HG02981 (cell line): ENCODE measurements around the gene KNCN.

Source experiments
- ATAC-seq: cut with Tn5 transposase; IDR thresholded peaks from one replicate; pipeline ENCODE4 v1.9.1; 2021; ENCODE audit warnings: mild to moderate bottlenecking, moderate library complexity; ENCODE audit not compliant: unreplicated experiment

KNCN gene

DNA sequence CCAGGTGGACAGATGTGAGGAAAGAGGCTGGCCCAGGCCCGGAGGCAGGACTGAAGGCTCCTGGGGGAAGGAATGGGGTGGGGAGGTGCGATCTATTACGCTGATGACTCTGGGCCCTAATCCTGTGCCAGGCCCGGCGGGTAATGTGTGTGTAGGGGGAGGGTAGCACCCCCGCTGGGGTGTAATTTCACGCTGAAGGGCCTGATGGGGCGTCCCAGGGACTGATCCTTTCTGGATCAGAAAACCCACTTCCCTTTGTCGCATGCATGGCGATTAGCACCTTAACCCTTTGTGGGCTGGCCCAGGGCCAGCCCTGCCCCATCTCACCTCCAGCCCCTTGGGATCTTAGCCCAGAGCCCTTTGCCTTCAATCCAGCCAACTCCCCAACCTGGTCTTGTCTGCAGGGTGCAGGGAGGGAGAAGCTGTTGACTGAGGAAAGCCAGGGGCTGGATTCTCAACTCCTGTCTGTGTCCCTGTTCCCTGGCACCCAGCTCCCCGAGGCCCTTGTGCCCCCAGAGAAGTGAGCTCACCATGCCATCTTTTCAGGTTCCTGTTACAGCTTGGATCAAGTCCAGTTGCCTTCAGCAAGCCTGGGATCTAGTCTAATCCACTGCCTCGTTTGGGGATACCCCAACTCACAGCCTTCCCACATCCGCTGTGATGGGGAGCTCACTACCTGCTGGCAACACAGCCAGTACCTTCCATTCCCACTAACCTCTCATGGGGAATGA lies 26.0 kb downstream of the KNCN start:
- ATAC-seq = no peak

DNA sequence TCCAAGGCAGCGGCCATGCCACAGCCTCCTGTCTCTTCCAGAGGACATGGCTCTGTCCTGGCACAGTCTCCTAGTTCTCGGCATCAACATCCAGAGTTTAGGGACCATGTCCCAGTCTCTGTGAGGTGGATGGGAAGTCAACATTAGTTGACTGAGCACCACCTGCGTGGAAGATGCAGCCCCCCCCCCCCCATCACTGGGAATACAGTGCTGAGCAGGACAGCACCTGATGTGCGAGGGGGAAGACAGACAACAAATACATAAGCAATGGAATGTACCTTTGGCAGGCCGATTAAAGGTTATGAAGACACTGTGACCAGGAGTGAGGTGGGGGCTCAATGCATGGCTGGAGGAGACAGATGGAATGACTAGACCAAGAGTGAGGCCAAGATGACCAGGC lies 26.6 kb downstream of the KNCN start:
- no peak for ATAC-seq

DNA sequence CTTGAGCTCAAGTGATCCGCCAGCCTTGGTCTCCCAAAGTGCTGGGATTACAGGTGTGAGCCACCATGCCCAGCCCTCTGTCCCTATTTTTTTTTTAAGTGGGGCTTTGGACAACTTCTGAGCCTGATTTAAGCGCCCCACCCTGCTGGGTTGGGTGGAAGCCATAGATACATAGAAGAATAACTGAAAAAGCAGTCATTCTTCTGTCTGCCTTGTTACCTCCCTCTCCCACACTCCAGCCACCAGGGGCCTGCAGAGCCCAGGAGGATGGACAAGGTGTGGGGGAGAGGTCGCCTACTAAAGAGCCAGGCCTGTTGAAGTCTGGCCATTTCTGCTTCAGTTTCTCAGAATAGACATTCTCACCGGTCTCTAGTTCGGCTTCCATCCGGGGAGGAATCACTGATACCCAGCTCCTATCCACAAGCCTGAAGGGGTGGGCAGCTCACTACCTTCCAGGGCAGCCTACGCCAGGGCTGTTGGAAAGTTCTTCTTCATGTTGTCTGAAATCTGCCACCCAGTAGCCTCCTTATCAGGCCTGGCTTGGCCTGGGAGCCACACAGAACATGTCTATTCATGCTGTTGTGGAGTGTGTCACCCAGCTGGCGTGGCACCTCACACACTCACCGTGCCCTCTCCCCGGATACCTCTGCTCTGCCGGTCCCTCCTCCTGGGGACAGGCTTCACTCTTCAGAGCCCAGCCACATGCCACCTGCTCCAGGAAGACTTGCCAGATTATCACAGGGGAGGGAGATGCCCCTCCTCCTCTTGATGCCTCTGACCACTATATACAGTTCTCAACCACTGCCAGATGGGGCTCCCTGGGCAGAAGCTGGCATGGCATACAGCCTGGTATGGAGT lies 27.7 kb downstream of the KNCN start:
- ATAC-seq = no peak

DNA sequence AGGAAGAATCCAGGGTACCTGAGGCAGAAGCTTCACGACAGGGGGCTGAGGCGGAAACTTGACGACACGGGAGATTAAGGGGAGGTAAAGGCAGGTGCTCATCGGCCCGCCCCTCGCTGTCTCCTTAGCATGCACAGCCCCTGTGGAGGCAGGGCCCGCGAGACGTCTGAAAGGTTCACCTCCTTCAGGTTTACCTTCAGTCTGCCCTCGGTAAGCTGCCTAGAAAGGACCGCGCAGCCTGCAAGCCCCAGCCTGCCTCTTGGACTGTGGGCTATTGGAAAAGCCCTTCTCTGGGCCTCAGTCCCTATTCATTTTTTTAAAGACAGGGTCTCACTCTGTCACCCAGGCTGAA lies 28.5 kb downstream of the KNCN start:
- ATAC-seq = no peak

DNA sequence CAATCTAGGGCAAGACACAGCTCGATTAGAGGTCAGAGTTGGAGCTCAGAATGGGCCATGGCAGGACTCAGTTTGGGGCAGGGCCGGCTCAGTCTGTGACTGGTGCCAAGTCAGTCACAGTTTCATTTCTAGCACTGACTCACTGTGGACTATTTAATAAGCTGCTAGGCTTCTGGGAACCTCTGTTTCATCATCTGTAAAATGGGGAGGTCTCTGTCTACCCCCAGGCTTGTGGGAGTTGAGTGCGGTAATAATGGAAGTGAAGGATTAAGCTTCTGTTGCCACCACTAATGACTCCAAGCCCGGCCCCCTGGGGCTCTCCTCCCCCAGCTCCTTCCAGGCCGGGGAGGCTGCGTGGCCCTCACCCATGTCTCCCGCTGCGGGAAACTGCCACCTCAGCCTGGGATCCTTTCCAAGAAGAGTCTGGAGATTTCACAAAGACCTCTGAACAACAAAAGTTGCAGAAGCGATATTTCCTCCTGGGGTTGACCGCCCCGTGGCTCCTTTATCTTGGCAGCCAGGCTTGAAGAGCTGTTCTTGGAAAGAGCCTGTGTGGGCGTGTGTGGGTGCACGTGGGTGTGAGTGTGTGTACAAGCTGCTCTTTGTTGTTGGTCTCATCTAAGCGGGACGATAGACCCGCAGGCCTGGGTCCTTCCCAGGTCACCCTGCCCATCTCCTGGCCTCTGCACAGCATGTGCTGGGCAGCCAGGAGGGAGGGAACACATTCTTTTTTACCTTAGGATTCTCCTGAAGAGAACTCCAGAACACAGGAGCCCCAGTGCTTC lies 29.1 kb downstream of the KNCN start:
- no peak for ATAC-seq

DNA sequence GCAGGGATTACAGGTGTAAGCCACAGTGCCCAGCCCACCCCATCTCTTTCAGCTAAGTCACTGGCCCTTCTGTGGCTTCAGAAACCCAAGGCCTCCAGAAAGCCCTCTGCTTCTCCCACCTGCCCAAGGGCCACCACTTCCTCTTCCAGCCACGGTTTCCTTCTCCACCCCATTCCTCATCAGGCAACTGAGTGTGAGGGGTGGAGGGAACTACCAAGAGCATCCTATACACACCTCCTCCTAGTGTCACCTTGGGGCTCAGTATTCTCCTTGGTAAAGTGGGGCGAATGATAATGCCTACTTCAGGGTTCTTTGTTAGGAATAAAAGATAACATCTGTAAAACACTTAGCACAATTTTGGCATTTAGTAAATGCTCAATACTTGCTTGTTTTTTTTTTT lies 30.0 kb downstream of the KNCN start:
- no peak for ATAC-seq

DNA sequence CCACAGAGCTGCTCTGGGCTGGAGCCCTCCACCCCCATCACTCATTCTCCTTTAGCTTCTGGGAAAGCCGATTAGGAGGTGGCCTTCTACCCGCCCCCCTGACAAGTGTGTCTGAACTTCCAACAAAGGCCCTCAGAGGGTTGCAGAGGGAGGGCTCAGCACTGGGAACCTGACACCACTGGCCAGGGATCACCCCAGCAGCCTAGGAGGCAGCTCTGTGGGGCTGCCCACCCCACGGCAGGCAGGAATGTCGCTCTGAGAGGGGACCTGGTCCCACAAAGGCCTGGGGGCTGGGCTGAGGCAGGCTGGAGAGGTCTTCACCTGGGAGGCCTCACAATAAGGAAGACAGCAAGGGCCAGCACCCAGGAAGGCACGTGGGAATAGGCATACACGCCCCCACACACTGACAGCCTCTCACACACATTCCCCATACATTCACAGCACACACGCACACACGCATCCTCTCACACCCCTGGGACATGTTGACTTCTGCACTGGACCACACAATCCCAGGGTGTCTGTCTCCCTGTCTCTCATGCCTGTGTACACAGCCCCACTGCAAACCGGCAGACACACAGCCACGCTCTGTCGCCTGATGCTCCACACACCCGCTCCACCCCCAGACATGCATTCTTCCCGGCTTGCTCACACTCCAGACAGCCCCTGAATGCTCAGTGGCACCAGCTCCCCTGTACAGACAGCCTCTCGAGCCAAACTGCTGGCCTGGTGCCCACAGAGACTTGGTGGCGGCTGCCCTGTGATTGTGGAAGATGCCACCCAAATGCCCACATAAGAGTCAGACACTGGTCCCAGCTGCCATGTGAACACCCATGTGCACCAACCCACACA lies 31.2 kb downstream of the KNCN start:
- no peak for ATAC-seq

DNA sequence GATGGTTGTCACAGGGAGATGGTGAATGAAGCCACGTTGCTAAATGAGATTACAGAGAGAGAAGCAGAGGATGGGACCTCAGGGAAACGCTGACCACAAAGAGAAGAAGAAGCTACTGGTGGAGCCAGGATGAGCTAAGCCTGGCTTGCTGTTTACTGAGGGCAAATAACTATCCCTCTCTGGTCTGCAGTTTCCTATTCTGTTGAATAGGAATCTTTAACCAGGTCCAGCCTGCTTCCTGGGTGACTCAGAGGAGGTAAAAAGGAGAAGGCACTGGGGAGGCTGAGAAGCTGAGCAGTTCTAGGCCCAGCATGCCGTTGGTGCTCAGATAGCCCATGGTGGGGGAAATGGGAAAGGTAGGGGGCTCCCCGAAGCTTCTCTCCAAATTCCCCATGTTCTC lies 32.2 kb downstream of the KNCN start:
- no peak for ATAC-seq

DNA sequence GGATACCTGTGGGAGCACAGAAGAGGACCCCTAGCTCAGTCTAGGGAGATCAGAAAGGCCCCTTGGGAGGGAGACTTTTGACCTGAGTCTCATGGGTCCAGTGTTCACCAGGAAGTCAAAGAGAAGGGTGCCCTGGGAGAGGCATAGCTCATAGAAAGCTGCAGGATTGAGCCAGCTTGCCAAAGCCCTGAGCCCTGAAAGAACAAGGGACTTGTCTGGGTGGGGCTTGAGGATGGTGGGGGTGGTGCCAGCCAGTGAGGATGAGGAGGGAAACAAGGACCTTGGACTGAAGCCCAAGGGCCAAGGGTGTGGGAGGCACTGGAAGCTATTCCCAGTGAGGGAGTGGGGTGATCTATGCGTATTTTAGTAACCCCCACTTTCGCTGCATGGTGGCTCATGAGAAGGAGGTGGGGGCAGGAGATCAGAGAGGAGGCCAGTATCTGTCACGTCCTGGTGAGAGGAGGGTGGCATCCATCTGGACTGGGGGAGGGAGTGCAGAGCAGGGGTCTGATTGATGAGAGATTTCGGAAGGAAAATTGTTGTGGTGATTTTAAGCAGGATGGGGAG lies 33.4 kb downstream of the KNCN start:
- no peak for ATAC-seq

DNA sequence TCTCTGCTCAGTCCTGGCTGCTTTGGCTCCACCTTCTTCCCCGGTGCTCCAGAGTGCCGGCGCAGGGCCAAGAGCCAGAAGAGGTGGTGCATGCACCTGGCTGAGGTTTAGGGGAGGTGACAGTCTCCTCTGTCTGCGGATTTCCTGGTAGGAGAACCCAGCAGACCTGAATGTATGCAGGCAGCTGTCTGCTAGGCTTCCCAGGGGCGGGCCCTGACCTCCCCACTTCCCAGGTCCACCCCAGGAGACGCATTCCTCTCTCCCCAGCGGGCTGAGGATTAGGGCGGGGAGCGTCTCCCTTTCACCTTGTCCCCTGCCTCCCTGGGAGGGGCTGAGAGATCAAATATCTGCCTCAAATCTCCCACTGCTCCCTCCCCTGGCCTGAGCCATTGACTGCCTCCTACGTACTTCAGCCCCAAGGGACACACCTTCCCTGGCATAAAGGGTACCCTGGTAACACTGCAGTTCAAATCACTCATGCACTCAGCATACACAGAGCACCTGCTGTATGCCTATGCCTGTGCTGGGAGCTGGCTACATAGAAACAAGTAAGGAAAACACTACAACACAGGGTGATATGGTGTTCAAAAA lies 34.3 kb downstream of the KNCN start:
- no peak for ATAC-seq

DNA sequence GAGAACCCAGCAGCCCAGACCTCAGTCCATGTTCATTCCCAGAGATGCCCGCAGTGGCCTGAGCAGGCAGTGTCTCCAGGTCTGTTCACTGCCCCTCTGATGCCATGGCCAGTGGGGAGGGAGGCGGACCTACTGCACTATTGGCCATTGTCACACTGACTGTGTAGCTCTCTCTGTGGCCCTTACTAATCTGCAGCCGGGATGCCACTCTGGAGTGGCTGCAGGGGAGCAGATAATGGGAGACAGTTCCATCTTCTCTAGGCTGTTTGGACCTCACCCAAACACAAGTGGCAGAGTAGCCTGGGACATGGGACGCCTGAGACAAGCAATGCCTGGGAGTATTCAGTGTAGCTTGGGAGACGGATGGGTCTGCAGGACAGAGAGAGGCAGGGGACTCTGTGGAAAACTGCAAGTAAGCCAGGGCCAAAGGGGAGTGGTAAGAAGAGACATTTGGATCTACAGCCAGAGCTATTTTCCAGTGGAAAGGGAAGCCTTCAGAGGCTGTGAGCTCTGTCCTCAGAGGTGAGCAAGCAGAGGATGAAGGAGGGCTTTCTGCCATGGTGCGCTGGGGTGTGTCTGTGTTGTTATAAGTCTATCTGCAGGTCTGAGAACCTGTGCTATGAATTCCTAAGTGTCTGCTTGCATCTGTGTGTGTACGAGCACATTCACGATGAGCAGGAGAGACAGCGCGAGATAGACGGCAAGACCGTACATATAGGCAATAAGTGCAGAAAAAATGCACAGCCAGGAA lies 35.1 kb downstream of the KNCN start:
- no peak for ATAC-seq

DNA sequence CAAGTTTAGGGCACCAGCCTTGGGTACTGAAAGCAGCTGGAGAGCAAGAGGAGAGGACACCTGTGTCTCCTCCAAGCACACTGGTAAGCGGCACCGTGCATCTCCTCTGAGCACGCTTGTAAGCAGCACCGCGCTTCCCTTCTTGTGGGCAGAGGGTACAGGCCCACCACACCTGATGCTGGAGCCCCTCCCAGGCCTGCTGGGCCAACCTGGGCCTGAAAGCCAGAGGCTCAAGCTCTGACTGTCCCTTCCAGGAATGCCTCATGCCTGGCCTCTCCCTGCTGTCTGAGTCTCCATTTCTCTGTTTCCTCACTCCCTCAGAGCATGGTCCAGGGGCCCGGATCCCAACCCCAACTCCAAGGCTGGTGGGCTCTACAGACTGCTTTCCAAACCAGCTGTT lies 35.9 kb downstream of the KNCN start:
- ATAC-seq = no peak

DNA sequence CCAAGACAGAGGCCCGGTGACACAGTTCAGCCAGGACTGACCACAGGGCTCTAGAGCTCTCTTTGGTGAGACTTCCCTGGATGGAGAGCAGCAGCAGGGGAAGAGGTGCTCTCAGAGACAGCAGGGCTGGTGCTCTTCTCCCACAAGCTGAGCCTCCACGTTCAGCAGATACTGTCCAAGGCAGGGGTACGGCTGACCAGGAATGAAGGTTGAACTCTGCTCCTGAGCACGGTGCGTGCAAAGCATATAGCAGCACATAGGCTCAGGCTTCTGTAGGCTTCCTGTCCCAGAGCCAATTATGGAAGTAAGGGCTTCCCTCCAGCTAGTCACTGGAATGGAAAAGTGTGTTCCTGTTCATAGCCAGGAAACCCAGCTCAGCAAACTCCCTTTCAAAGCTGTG lies 37.9 kb downstream of the KNCN start:
- ATAC-seq = no peak

DNA sequence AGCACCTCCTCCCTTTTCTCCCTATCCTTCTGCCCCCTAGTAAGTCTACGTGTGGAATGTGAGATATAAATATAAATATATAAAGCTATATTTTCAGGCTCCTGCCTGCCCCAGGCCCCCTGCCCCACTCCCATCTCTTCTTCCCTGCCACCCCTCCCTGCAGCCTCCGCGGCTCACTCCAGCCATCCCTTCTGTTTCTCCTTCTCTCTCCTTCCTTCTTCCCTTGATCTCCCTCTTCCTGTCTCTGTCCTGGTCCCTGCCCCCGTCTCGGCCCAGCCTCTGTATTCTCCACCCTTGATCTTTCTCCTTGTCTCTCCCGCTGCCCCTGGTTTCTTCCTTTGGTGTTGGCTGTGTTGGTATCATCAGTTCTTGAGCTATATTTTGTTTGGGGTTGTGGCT lies 38.7 kb downstream of the KNCN start:
- ATAC-seq = no peak

DNA sequence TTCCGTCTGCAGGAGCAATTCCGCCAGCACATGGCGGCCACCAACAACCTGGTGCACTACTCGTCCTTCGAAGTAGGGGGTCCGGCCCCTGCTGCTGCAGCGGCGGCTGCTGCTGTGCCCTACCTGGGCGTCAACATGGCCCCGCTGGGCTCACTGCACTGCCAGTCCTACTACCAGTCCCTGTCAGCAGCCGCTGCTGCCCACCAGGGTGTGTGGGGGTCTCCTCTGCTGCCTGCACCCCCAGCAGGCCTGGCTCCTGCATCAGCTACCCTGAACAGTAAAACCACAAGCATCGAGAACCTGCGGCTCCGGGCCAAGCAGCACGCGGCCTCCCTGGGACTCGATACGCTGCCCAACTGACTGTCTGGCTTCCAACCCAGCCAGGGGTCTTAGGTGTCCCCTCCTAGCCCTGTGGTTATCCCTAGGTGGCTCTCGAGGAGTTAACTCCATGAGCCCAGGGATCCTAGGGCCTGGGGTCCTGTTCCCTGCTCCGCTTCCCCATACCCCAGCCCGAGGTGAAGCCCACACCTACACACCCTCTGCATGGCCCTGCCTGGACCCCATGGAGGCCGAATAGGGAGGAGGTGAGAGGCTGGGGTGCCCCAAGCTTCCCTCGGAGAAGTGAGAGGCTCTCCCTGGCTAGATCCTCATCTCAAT lies 39.2 kb downstream of the KNCN start:
- no peak for ATAC-seq

DNA sequence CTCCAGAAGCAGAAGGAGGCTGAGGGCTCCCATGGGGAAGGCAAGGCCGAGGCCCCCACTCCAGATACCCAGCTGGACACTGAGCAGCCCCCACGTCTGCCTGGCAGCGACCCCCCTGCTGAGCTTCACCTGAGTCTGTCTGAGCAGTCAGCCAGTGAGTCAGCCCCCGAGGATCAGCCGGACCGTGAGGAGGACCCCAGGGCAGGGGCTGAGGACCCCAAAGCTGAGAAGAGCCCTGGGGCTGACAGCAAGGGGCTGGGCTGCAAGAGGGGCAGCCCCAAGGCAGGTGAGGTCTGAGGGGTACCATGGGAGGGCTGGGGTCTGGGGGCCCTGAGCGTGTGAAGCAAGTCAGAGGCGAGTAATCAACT lies 40.5 kb downstream of the KNCN start:
- no peak for ATAC-seq

DNA sequence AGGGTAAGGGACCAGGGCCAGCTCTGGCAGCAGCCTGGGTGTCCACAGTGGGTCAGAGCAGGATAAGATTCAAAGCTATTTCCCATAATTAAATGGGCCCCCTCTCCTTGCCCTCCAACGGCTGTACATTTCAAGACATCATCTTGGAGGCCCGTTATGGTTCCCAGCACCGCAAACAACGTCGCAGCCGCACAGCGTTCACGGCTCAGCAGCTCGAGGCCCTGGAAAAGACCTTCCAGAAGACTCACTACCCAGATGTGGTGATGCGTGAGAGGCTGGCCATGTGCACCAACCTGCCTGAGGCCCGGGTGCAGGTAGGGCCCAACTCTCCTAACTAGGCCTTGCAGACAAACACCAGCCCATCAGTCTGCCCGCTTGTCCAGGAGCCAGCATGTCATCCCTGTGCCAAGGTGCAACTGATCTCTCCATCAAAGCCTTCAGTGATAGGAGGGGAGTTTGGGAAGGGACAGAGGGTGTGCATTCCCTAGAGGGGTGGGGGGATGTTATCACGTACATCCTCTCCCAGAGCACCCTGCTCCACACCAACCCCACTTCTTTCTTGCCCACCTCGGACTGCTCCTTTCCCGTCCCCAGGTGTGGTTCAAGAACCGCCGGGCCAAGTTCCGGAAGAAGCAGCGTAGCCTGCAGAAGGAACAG lies 41.0 kb downstream of the KNCN start:
- no peak for ATAC-seq

DNA sequence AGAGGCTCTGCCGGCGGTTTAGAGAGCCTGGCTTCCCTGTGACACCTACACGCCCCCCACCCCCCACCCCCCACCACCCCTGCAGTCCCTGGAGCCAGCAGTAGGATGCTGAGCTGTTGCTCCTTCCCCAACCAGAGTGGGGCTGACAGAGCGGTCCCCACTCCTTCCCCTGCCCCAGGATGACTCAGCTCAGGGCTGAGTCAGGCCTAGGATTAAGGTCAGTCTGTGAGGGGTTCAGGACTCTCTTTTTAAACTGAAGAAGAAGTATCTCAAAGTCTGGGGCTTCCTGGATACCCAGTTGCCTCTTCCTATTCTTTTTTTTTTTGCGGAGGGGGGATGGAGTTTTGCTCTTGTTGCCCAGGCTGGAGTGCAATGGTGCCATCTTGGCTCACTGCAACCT lies 42.7 kb downstream of the KNCN start:
- no peak for ATAC-seq
